HG03025 (cell line): ENCODE data around the gene USP5.
A peak's percentile ranks its signal among the peaks of the same experiment; 100 is the strongest.

Source experiments
- ATAC-seq: cut with Tn5 transposase; IDR thresholded peaks from one replicate; pipeline ENCODE4 v1.9.1; 2021; ENCODE audit warnings: mild to moderate bottlenecking, moderate library complexity; ENCODE audit not compliant: unreplicated experiment, low FRiP score

The USP5 gene

GRCh38 chr12:6851921-6852650, at the start of gene USP5:
TSS of gene USP5 (plus strand) at chr12:6852150. CDS start at chr12:6852180, 30 bp downstream.
- ATAC-seq, result peak; percentile 71

- ATAC-seq, result no peak
These were observed 44.8 kb upstream of the USP5 start for GRCh38 chr12:6807170-6807569.

- ATAC-seq, result no peak
These were observed 42.9 kb upstream of the USP5 start for GRCh38 chr12:6809056-6809455.

- no peak for ATAC-seq
These were observed 41.2 kb upstream of the USP5 start for GRCh38 chr12:6810758-6811157.

GRCh38 chr12:6813363-6813762, 38.6 kb upstream of the USP5 start:
- ATAC-seq, result no peak

- no peak for ATAC-seq
These were observed 35.4 kb upstream of the USP5 start for GRCh38 chr12:6816598-6816997.

- ATAC-seq, result no peak
These were observed 34.9 kb upstream of the USP5 start for GRCh38 chr12:6817098-6817497.

GRCh38 chr12:6817662-6818157, 34.2 kb upstream of the USP5 start:
- no peak for ATAC-seq

- no peak for ATAC-seq
These were observed 33.7 kb upstream of the USP5 start for GRCh38 chr12:6818222-6818621.

GRCh38 chr12:6818645-6819044, 33.3 kb upstream of the USP5 start:
- ATAC-seq, result no peak

- ATAC-seq, result no peak
These were observed 32.6 kb upstream of the USP5 start for GRCh38 chr12:6819106-6820030.

GRCh38 chr12:6820166-6820565, 31.8 kb upstream of the USP5 start:
- no peak for ATAC-seq

- no peak for ATAC-seq
These were observed 30.1 kb upstream of the USP5 start, which contains the start of gene GPR162 for GRCh38 chr12:6821591-6822425. TSS of gene GPR162 (plus strand) at chr12:6821821. CDS start at chr12:6823899, 2,078 bp downstream.

- no peak for ATAC-seq
These were observed 29.4 kb upstream of the USP5 start for GRCh38 chr12:6822426-6823135.

- ATAC-seq, result no peak
These were observed 28.5 kb upstream of the USP5 start for GRCh38 chr12:6823182-6824084.

GRCh38 chr12:6824085-6824775, 27.7 kb upstream of the USP5 start:
- no peak for ATAC-seq

GRCh38 chr12:6824901-6825381, 27.0 kb upstream of the USP5 start:
- ATAC-seq, result no peak
